GM18520 (cell line): ENCODE measurements around the gene POFUT1.
"Not testable (repeated sequence)": the region's sequence is repeated elsewhere in the genome, so short reads cannot be mapped to it uniquely, and the experiment has no call there.

ENCODE experiments used
- ATAC-seq: cut with Tn5 transposase; IDR thresholded peaks from one replicate; pipeline ENCODE4 v1.9.1; 2021; ENCODE audit not compliant: unreplicated experiment

The POFUT1 gene

GRCh38 chr20:32207626-32208498 is at the start of gene POFUT1, which contains the start of gene PLAGL2:
POFUT1 (plus strand) TSS chr20:32207880; CDS start chr20:32207942, 62 bp downstream.
PLAGL2 (minus strand) TSS chr20:32207743; CDS start chr20:32202178, 5,565 bp downstream.
- peak; percentile 85 for ATAC-seq

- no peak for ATAC-seq
Observed at GRCh38 chr20:32158351-32158750, 49.3 kb upstream of the POFUT1 start.

- ATAC-seq: no peak
Observed at GRCh38 chr20:32158943-32159660, 48.6 kb upstream of the POFUT1 start.

- ATAC-seq: no peak
Observed at GRCh38 chr20:32159766-32160221, 47.9 kb upstream of the POFUT1 start.

- ATAC-seq: no peak
Observed at GRCh38 chr20:32160341-32160740, 47.3 kb upstream of the POFUT1 start.

DNA sequence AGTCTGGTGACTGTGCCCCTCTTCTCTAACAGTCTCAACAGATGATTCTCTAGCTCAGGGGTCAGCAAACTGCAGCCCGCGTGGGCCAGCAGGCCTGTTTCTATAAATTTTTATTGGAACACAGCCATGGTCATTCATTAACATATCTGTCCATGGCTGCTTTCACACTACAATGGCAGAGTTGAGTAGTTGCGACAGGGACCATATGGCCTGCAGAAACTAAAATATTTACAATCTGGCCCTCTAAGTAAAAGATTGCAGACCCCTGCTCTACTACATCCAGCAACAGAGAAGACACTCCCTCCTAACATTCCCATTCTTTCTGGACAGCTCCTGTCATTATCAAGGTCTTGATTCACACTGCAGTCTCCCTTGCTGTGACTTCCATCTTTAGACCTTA is 45.3 kb upstream of the POFUT1 start:
- ATAC-seq: no peak

- no peak for ATAC-seq
Observed at GRCh38 chr20:32163951-32164350, 43.7 kb upstream of the POFUT1 start.

- ATAC-seq: no peak
Observed at GRCh38 chr20:32164984-32165735, 42.5 kb upstream of the POFUT1 start.

- no peak for ATAC-seq
Observed at GRCh38 chr20:32165836-32166545, 41.7 kb upstream of the POFUT1 start.

GRCh38 chr20:32167552-32167951 is 40.1 kb upstream of the POFUT1 start:
- no peak for ATAC-seq

GRCh38 chr20:32168184-32168910 is 39.3 kb upstream of the POFUT1 start:
- ATAC-seq: no peak

GRCh38 chr20:32177696-32178095 is 30.0 kb upstream of the POFUT1 start:
- not testable (repeated sequence) for ATAC-seq

DNA sequence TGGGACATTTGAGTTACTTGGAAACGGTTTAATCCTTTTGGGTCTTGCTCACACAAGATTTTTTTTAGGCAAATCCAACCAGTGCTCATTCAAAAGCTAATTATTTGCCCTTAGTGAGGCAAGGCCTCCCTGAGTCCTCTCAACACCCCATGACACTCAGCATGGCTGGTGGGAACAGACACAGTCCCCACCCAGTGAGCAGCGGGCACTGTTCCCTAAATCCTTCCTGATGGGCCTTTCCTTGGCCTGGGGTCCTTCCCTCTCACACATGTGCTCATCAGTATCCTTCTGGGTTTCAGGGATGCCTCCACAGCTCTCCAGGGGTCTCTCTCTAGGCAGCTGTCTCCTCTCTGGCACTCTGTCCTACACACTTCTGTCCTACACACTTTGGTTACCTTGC is 28.2 kb upstream of the POFUT1 start:
- no peak for ATAC-seq

GRCh38 chr20:32179934-32180333 is 27.7 kb upstream of the POFUT1 start:
- ATAC-seq: no peak

GRCh38 chr20:32181606-32182005 is 26.1 kb upstream of the POFUT1 start:
- ATAC-seq: no peak

DNA sequence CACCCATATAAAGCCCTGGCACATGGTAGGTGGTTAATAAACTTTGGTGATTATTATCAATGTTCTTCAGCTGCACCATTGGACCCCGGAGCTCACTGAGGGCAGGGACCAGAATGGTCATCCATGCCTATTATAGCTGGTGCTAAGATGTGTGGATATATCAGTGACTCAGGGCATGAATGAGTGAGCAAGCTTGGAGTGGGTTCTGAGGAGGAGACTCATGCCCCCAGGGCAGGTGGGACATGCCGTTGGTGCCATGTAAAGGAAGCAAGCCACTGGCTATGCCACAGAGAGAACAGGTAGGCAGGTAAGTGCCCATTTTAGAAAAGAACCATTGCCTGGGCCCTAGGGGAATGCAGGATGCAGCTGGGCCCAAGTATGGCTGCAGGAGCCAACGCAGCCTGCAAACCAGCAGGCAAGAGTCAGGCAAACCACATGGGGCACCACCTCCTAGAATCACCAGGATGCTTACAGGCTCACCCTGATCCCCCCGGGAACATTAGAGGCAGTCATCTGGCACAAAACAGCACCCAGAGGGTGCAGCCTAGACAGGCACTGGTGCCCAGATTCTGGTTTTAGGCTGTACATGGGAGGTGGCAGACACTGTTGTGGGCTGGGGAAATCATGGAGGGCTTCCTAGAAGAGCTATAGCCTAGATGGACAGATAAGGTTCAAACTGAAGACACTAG is 23.6 kb upstream of the POFUT1 start:
- no peak for ATAC-seq

- no peak for ATAC-seq
Observed at GRCh38 chr20:32184961-32185603, 22.6 kb upstream of the POFUT1 start.

DNA sequence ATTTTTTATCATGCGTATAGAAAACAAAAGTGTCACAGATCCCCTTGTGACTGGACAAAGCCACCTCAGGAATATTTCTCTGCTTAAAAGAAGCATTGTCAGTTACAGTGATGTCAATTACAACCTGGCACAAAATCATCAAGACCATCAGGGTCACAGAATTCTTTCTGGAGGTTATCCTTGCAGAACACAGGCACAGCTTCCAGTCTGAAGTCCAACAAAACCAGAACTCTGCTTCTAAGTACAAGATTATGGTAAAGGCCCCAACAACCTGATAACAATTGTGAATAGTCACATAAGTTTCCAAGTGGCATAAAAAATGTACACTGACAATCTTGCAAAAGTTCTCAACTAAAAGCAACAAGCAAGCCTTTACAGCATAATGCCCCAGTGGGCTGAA is 21.2 kb upstream of the POFUT1 start:
- ATAC-seq: no peak
